Measurements from ENCODE around the gene CHRNA1. TPM values are rescaled to one million over a fixed set of nuclear protein-coding genes. Genes with fewer than 3 reads are reported as not detected.

Gene CHRNA1
- total RNA-seq, 2 experiments from 2014 or later, result not detected

GRCh38 chr2:174800436-174801205 is 36.3 kb upstream of the CHRNA1 start:
- no TSS peak for BruUV-seq (replicated peaks)
- H4K20me1 ChIP-seq (ENCODE audit: insufficient read depth, low read length), result no peaks in the 10 kb centered on the region
- H3K36me3 ChIP-seq (ENCODE audit: insufficient read depth, low read length), result no peaks in the 10 kb centered on the region
- H3K4me1 ChIP-seq (ENCODE audit: insufficient read depth, low read length, poor library complexity, severe bottlenecking), result no peaks in the 10 kb centered on the region
- H2AFZ ChIP-seq (ENCODE audit: low read length), result no peak overlapping the region
- H3K9me3 ChIP-seq (ENCODE audit: low read length), result no peaks in the 10 kb centered on the region
- ChIA-PET CTCF (ENCODE audit: unreplicated experiment) (no interaction called here), POLR2A (no interaction called here)
- no peak overlapping the region for H3K4me2 ChIP-seq (ENCODE audit: low read length)
- no peak for DNase-seq (ENCODE audit: low spot score)
- H3K4me3 ChIP-seq (ENCODE audit: low read depth, low read length, poor library complexity, severe bottlenecking), result no peak overlapping the region
- no peaks in the 10 kb centered on the region for H3K9me2 ChIP-seq (ENCODE audit: insufficient read depth, low read length)
- no peak overlapping the region for H3K27ac ChIP-seq (ENCODE audit: low read depth, low read length, poor library complexity, severe bottlenecking)
- intact Hi-C loops (cut with micrococcal nuclease; ENCODE audit: unreplicated experiment), result no loop called here
- TF ChIP-seq EZH2phosphoT487 (IDR thresholded peaks at IDR 0.05; ENCODE audit: borderline replicate concordance, low read depth, low read length) (no peak), CTCF (conservative IDR thresholded peaks at IDR 0.05; ENCODE audit: low read length) (no peak)
- H3K79me2 ChIP-seq (ENCODE audit: insufficient read depth, low read depth, low read length), result no peaks in the 10 kb centered on the region

GRCh38 chr2:174798801-174799200 is 34.5 kb upstream of the CHRNA1 start:
- Histone ChIP-seq H3K9me3 (ENCODE audit: low read length) (no peaks in the 10 kb centered on the region), H3K4me1 (ENCODE audit: insufficient read depth, low read length, poor library complexity, severe bottlenecking) (no peaks in the 10 kb centered on the region), H2AFZ (ENCODE audit: low read length) (no peak overlapping the region), H3K4me3 (ENCODE audit: low read depth, low read length, poor library complexity, severe bottlenecking) (no peak overlapping the region), H4K20me1 (ENCODE audit: insufficient read depth, low read length) (no peaks in the 10 kb centered on the region), H3K4me2 (ENCODE audit: low read length) (no peak overlapping the region), H3K79me2 (ENCODE audit: insufficient read depth, low read depth, low read length) (no peaks in the 10 kb centered on the region), H3K27ac (ENCODE audit: low read depth, low read length, poor library complexity, severe bottlenecking) (no peak overlapping the region), H3K36me3 (ENCODE audit: insufficient read depth, low read length) (no peaks in the 10 kb centered on the region), H3K9me2 (ENCODE audit: insufficient read depth, low read length) (no peaks in the 10 kb centered on the region)
- TF ChIP-seq CTCF (conservative IDR thresholded peaks at IDR 0.05; ENCODE audit: low read length), result no peak
- no peak for TF ChIP-seq EZH2phosphoT487 (IDR thresholded peaks at IDR 0.05; ENCODE audit: borderline replicate concordance, low read depth, low read length)
- no peak for DNase-seq (ENCODE audit: low spot score)
- POLR2A ChIA-PET, result interaction anchor here (0.6 kb wide), 1 partner anchor 17 kb away, joined by 3 read pairs; no protein-coding TSS in a partner anchor
- BruUV-seq (replicated peaks), result no TSS peak
- intact Hi-C loops (cut with micrococcal nuclease; ENCODE audit: unreplicated experiment), result no loop called here
- CTCF ChIA-PET (ENCODE audit: unreplicated experiment), result no interaction called here

- no peaks in the 10 kb centered on the region for H3K9me3 ChIP-seq (ENCODE audit: low read length)
- H3K4me3 ChIP-seq (ENCODE audit: low read depth, low read length, poor library complexity, severe bottlenecking), result no peak overlapping the region
- TF ChIP-seq CTCF (conservative IDR thresholded peaks at IDR 0.05; ENCODE audit: low read length) (no peak), EZH2phosphoT487 (IDR thresholded peaks at IDR 0.05; ENCODE audit: borderline replicate concordance, low read depth, low read length) (no peak)
- intact Hi-C loops (cut with micrococcal nuclease; ENCODE audit: unreplicated experiment), result no loop called here
- no TSS peak for BruUV-seq (replicated peaks)
- H4K20me1 ChIP-seq (ENCODE audit: insufficient read depth, low read length), result no peaks in the 10 kb centered on the region
- no peaks in the 10 kb centered on the region for H3K79me2 ChIP-seq (ENCODE audit: insufficient read depth, low read depth, low read length)
- ChIA-PET POLR2A (interaction anchor here (0.6 to 1.6 kb wide), 2 partner anchors 12 to 252 kb away, joined by 3 read pairs; no protein-coding TSS in a partner anchor), CTCF (ENCODE audit: unreplicated experiment) (no interaction called here)
- no peaks in the 10 kb centered on the region for H3K4me1 ChIP-seq (ENCODE audit: insufficient read depth, low read length, poor library complexity, severe bottlenecking)
- no peak overlapping the region for H2AFZ ChIP-seq (ENCODE audit: low read length)
- no peaks in the 10 kb centered on the region for H3K36me3 ChIP-seq (ENCODE audit: insufficient read depth, low read length)
- no peak for DNase-seq (ENCODE audit: low spot score)
- H3K4me2 ChIP-seq (ENCODE audit: low read length), result no peak overlapping the region
- no peaks in the 10 kb centered on the region for H3K9me2 ChIP-seq (ENCODE audit: insufficient read depth, low read length)
- H3K27ac ChIP-seq (ENCODE audit: low read depth, low read length, poor library complexity, severe bottlenecking), result no peak overlapping the region
These were observed 33.6 kb upstream of the CHRNA1 start for GRCh38 chr2:174797781-174798276.
